ENCODE results near the gene PWWP2A. TPM values are rescaled to one million over a fixed set of nuclear protein-coding genes. Genes with fewer than 3 reads are reported as not detected.
"Not testable (repeated sequence)": the region's sequence is repeated elsewhere in the genome, so short reads cannot be mapped to it uniquely, and the experiment has no call there.

The PWWP2A gene
- total RNA-seq, 2 experiments from 2014 or later, result 21.0 to 24.1 TPM

DNA sequence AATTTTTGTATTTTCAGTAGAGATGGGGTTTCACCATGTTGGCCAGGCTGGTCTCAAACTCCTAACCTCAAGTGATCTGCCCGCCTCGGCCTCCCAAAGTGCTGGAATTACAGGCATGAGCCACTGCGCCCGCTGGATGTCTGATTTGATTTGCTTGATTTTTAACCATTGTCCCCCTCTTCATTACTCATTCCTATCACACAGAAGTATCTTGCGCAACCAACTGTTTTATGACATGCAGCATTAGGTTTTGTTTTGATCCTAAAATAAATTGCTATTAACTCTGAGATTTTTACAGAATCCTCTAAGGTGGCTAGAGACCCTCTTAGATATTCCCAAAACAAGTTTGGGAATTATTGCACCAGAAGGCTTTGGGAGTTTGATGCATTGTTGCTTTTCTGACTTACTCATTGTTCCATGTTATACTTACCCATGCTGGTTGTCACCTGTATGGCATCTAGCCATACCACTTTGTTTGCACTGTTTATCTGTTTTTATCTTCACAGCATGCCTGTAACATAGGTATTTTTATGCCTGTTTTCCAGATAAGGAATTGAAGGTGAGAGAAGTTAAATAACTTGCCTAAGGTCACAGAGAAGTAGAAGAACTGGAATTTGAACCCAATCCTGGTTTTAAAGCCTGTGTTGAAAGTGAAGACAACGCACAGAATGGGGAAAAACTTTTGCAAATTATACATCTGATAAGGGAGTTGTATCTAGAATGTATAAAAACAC, 35.9 kb upstream of the PWWP2A start:
- Mint-ChIP-seq H3K4me3 (no peak overlapping the region), H3K36me3 (no peaks in the 10 kb centered on the region), H3K9me3 (ENCODE audit: low read depth) (no peaks in the 10 kb centered on the region), H3K27me3 (peaks cover 15% of the 10 kb centered on the region), H3K4me1 (peaks cover 14% of the 10 kb centered on the region), H3K27ac (no peak overlapping the region)
- DNase-seq (no peak), ATAC-seq (no peak)
- CTCF ChIA-PET, result no interaction called here

DNA sequence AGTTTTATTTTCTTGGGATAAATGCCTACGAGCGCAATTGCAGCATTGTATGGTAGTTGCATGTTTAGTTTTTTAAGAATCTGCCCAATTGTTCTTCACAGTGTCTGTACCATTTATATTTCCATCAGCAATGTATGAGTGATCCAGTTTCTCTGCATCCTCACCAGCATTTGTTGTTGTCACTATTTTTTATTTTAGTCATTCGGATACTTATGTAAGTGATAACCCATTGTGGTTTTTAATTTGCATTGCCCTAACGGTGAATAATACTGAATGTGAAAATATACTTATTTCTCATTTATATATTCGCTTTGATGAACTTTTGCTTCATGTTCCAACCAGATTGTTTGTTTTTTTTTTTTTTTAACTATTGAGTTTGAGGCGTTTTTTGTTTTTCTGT, 33.7 kb upstream of the PWWP2A start:
- Mint-ChIP-seq H3K36me3 (no peaks in the 10 kb centered on the region), H3K4me1 (peaks cover 14% of the 10 kb centered on the region), H3K4me3 (no peak overlapping the region), H3K27ac (no peak overlapping the region), H3K27me3 (peaks cover 14% of the 10 kb centered on the region), H3K9me3 (ENCODE audit: low read depth) (no peaks in the 10 kb centered on the region)
- CTCF ChIA-PET, result no interaction called here
- ATAC-seq (no peak), DNase-seq (no peak)

DNA sequence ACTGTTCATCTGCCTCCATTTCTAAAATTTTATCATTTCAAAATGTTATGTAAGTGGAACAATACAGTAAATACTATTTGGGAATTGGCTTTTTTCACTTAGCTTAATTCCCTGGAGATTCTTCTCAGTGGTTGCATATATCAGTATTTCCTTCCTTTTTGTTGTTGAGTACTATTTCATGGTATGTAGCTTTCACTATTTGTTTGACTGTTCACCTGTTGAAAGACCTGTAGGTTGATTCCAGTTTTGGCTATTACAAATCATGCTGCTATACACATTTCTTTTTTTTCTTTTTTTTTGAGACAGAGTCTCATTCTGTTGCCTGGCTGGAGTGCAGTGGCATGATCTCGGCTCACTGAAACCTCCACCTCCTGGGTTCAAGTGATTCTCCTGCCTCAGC, 33.0 kb upstream of the PWWP2A start:
- DNase-seq (no peak), ATAC-seq (no peak)
- peaks cover 14% of the 10 kb centered on the region for H3K27me3 Mint-ChIP-seq
- H3K36me3 Mint-ChIP-seq, result no peaks in the 10 kb centered on the region
- CTCF ChIA-PET, result no interaction called here
- H3K9me3 Mint-ChIP-seq (ENCODE audit: low read depth), result no peaks in the 10 kb centered on the region
- no peak overlapping the region for H3K27ac Mint-ChIP-seq
- H3K4me3 Mint-ChIP-seq, result no peak overlapping the region
- H3K4me1 Mint-ChIP-seq, result peaks cover 14% of the 10 kb centered on the region

DNA sequence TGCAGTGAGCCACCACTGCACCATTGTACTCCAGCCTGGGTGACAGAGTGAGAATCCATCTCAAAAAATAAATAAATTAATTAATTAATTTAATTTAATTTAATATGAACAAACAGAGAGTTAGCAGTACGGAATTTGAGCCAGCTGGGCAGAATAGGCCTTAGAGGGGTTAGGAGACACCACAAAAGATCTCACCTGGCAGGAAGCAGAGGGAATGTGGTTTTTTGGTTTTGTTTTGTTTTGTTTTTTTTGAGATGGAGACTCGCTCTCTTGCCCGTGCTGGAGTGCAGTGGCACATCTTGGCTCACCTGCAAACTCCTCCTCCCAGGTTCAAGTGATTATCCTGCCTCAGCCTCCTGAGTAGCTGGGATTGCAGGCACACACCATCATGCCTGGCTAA, 31.8 kb upstream of the PWWP2A start:
- no peak overlapping the region for H3K27ac Mint-ChIP-seq
- DNase-seq (no peak), ATAC-seq (no peak)
- no peaks in the 10 kb centered on the region for H3K9me3 Mint-ChIP-seq (ENCODE audit: low read depth)
- H3K27me3 Mint-ChIP-seq, result peaks cover 16% of the 10 kb centered on the region
- CTCF ChIA-PET, result no interaction called here
- no peak overlapping the region for H3K4me3 Mint-ChIP-seq
- H3K36me3 Mint-ChIP-seq, result no peaks in the 10 kb centered on the region
- H3K4me1 Mint-ChIP-seq, result peaks cover 14% of the 10 kb centered on the region

DNA sequence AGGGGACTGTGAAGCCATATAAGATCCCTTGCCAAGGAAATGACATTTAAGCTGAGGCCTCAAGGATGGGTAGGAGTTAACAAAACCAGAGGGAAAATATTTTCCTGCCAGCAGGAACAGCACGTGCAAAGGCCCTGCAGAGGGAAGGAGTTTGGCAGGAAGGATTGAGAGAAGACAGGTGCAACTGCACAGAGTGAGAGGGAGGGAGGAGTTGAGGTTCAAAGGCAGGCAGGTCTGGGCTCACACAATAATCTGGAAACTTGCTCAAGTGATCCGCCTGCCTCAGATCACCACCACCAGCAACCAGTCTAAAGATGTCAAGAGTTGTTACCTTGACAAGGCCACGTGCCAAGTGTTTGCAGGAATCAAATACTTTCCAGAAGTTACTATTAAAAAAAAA, 31.1 kb upstream of the PWWP2A start:
- DNase-seq, result no peak
- H3K27ac Mint-ChIP-seq, result no peak overlapping the region
- no peaks in the 10 kb centered on the region for H3K36me3 Mint-ChIP-seq
- CTCF ChIA-PET, result no interaction called here
- H3K27me3 Mint-ChIP-seq, result peaks cover 16% of the 10 kb centered on the region
- ATAC-seq, result no peak
- H3K4me3 Mint-ChIP-seq, result no peak overlapping the region
- peaks cover 14% of the 10 kb centered on the region for H3K4me1 Mint-ChIP-seq
- H3K9me3 Mint-ChIP-seq (ENCODE audit: low read depth), result no peaks in the 10 kb centered on the region

DNA sequence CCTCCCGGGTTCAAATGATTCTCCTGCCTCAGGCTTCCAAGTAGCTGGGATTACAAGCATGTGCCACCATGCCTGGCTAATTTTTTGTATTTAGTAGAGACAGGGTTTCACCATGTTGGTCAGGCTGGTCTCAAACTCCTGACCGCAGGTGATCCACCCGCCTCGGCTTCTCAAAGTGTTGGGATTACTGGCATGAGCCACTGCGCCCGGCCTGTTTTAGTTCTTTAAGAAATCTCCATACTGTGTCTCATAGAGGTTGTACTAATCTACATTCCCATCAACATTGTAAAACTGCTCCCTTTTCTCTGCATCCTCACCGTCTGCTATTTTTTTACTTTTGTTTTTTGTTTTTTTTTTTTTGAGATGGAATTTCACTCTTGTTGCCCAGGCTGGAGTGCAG, 25.2 kb upstream of the PWWP2A start:
- H3K36me3 Mint-ChIP-seq; H3K27me3 Mint-ChIP-seq; H3K4me1 Mint-ChIP-seq; DNase-seq; H3K27ac Mint-ChIP-seq; ATAC-seq; H3K9me3 Mint-ChIP-seq (ENCODE audit: low read depth); H3K4me3 Mint-ChIP-seq; CTCF ChIA-PET: not testable (repeated sequence)

DNA sequence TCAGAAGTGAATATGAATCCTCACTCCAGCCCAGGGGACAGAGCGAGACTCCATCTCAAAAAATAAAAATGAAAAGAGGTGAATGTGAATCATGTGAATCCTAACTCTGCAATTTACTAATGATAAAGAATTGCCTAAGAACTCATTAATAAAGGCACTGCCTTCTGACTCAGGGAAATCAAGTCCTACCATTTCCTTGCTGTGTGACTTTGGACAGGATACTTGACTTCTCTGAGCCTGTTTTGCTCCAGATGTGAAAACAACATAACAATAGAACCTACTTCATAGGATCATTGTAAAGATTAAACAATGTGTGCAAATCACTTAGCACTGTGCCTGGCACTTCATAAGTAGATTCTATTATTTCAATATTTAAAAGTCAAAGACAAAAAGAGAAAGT, 15.1 kb upstream of the PWWP2A start:
- Mint-ChIP-seq H3K27ac (no peak overlapping the region), H3K4me3 (no peak overlapping the region), H3K4me1 (no peaks in the 10 kb centered on the region), H3K36me3 (no peaks in the 10 kb centered on the region), H3K27me3 (no peaks in the 10 kb centered on the region), H3K9me3 (ENCODE audit: low read depth) (no peaks in the 10 kb centered on the region)
- CTCF ChIA-PET, result no interaction called here
- ATAC-seq, result no peak
- DNase-seq, result no peak

DNA sequence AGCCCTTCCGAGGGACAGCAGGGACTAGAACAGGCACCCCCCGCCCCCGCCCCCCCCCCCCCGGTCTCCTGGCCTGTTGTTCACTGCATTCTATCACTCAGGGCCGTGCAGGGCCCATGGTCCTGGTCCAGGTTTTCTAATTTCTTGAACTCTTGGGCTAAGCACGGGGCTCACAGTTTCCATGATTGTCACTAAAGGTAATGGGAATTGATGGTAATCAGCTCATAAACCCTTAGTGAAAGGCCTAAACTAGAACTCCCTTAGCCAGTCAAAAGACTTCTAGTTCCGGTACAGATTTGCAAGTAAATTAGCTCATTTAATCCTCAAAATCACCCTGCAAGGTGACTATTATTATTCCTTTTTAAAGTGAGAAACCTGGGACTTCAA, 14.7 kb upstream of the PWWP2A start:
- no peak for ATAC-seq
- CTCF ChIA-PET, result no interaction called here
- no peak overlapping the region for H3K4me3 Mint-ChIP-seq
- H3K4me1 Mint-ChIP-seq, result no peaks in the 10 kb centered on the region
- DNase-seq, result no peak
- no peak overlapping the region for H3K27ac Mint-ChIP-seq
- H3K9me3 Mint-ChIP-seq (ENCODE audit: low read depth), result no peaks in the 10 kb centered on the region
- no peaks in the 10 kb centered on the region for H3K36me3 Mint-ChIP-seq
- no peaks in the 10 kb centered on the region for H3K27me3 Mint-ChIP-seq

DNA sequence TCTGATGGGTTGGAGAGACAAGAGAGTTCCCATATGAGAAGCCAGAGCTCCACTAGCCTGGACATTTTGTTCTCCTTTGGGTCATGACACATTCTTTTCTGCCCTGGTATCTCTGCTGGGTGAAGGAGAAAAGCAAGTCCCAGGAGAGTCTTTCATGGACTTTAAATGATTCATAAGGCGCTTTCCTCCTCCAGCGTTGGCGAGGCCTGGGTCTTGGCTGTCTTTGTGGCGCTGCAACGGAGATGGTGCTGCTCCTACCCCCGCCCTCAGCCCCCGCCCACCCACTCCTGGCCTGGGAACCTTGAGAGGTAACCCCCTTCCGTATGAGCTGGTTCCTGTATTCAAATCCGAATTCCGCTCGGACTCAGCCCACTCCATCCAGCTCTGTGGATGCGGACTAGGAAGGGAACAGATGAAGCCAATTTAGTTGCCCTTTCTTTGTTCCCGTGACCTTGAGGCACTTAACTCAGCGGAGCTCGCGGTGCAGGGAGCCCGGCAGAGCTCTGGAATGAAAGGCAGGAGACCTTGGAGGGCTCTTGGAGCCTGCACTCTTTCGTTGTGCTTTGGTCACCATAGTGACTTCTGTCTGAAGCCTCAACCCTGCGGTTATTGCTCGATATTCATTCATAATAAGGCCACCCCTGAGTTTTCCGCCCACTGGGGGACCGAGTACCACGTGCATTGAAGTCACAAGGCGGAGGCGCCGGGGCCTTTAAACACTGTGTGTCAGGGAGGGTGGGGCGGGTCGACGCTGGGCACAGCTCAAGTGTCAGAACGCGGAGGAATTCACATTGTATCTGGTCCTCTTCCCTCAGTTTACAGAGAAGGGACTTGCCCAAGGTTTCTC, 14.0 kb upstream of the PWWP2A start:
- Mint-ChIP-seq H3K27ac (no peak overlapping the region), H3K9me3 (ENCODE audit: low read depth) (no peaks in the 10 kb centered on the region), H3K4me3 (no peak overlapping the region), H3K4me1 (no peaks in the 10 kb centered on the region), H3K27me3 (no peaks in the 10 kb centered on the region), H3K36me3 (no peaks in the 10 kb centered on the region)
- ATAC-seq (no peak), DNase-seq (no peak)
- CTCF ChIA-PET, result no interaction called here

DNA sequence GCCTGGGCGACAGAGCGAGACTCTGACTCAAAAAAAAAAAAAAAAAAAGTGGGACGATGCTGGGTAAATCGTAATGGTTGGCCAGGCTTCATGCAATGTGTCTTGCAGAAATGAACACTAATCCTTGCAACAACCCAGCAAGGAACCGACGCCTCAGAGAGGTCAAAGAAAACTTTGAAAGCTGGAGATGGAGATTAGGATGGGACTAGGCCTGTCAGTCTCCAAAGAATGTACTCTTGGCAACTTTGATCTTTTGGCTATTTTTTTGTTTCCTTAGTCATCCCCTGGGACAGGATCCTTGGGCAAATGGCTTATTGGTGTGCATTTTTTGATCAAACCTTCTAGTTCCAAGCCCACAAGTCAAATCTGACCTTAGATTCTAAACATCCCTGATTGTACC, 10.6 kb upstream of the PWWP2A start:
- no peaks in the 10 kb centered on the region for H3K36me3 Mint-ChIP-seq
- H3K27me3 Mint-ChIP-seq, result no peaks in the 10 kb centered on the region
- no peaks in the 10 kb centered on the region for H3K9me3 Mint-ChIP-seq (ENCODE audit: low read depth)
- no peak for DNase-seq
- ATAC-seq, result no peak
- no peak overlapping the region for H3K4me3 Mint-ChIP-seq
- CTCF ChIA-PET, result interaction anchor here (0.7 kb wide), 1 partner anchor 40 kb away, joined by 3 read pairs; no protein-coding TSS in a partner anchor
- no peak overlapping the region for H3K27ac Mint-ChIP-seq
- H3K4me1 Mint-ChIP-seq, result no peaks in the 10 kb centered on the region

DNA sequence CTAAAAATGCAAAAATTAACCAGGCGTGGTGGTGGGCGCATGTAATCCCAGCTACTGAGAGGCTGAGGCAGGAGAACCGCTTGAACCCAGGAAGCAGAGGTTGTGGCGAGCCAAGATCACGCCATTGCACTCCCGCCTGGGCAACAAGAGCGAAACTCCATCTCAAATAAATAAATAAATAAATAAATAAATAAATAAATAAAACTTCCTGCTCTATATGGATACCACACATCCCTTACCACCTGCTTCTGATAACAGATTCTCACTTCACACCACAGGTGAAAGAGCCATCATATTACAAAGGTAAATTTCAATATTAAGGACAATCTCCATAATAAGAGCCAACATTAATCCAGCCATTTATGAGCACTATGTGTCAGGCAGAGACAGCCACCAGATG, 9.4 kb upstream of the PWWP2A start:
- Mint-ChIP-seq H3K27ac (no peak overlapping the region), H3K4me3 (no peak overlapping the region), H3K4me1 (no peaks in the 10 kb centered on the region), H3K27me3 (no peaks in the 10 kb centered on the region), H3K36me3 (no peaks in the 10 kb centered on the region), H3K9me3 (ENCODE audit: low read depth) (no peaks in the 10 kb centered on the region)
- DNase-seq, result no peak
- ATAC-seq, result no peak
- CTCF ChIA-PET, result no interaction called here

DNA sequence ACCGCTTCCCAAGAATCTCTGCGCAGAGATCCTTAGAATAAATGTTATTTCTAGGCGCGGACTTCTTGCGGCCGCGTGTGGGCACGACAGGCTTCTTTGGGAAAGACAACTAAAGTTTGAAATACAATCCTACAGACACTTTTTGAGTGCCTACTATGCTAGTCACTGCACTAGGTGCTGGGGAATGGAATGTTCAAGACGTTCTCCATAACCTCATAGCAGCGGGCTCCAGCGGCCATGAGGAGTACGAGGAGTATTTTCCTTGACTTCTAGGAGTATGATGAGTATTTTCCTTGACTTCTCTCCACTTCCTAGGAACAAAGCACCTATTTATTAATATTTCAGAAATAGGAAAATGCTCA, 636 bp upstream of the PWWP2A start:
- Mint-ChIP-seq H3K9me3 (ENCODE audit: low read depth) (no peaks in the 10 kb centered on the region), H3K36me3 (peaks cover 10% of the 10 kb centered on the region), H3K27me3 (no peaks in the 10 kb centered on the region), H3K27ac (peak overlapping the region; percentile 53), H3K4me3 (peak overlapping the region; percentile 82), H3K4me1 (peaks cover 18% of the 10 kb centered on the region)
- CTCF ChIA-PET, result no interaction called here
- no peak for ATAC-seq
- no peak for DNase-seq

DNA sequence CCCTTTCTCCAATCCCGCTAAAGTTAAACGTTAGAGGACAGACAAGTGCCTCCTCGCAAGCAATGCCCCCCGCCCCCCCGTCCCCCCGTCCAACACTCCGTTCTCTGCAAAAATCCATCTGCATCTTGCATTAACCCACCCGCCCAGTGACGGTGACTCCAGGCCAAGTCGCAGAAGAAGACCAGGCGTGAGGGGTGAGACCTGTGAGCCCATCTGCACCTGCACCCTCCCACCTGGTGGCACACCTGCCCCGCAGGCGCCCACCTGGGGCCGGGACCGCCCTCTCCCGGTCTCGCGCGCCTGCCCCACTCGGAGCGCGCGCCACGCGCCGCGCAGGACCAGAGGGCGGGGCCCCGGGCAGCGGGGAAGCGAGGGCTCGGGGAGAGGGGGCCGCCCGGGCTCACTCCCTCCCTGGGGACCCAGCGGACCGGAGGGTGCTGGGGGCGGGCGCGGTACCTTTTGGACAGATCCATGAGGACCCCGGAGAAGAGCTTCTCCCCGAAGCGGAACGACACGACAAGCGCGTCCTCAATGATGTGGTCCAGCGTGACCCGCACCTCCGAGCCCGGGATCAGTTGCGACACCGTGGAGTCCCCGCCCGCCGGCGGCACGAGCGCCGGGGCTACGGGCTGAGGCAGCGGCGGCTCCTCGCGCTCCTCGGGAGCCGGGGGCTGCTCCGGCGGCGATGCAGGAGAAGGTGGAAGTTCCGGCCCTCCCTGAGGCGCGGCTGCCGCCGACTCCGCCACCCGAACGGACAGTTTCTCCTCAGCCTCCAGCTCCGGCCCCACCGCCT, 705 bp downstream of the PWWP2A start:
- peak; percentile 49 for DNase-seq
- Mint-ChIP-seq H3K4me1 (peaks cover 18% of the 10 kb centered on the region), H3K4me3 (peak overlapping the region; percentile 82), H3K9me3 (ENCODE audit: low read depth) (no peaks in the 10 kb centered on the region), H3K27me3 (no peaks in the 10 kb centered on the region), H3K36me3 (peaks cover 16% of the 10 kb centered on the region), H3K27ac (peak overlapping the region; percentile 67)
- CTCF ChIA-PET, result interaction anchor here (1.5 kb wide), 1 partner anchor 97 kb away, joined by 12 read pairs; no protein-coding TSS in a partner anchor
- peak; percentile 21 for ATAC-seq
